Neural crest cell (in vitro differentiated cells): ENCODE data around the gene HOXB13. TPM values are rescaled to one million over a fixed set of nuclear protein-coding genes. Genes with fewer than 3 reads are reported as not detected.

Experiments used
- DNase-seq: peaks from one replicate; pipeline ENCODE4 v3.0.0; 2021; ENCODE audit warnings: low read depth, mixed read lengths, low spot score
- H3K27ac Mint-ChIP-seq: one replicate; pipeline ENCODE4 v1.8.0; 2021; ENCODE audit warnings: mild to moderate bottlenecking, mixed read lengths; ENCODE audit not compliant: unreplicated experiment
- H3K27me3 Mint-ChIP-seq: 2 replicates; pipeline ENCODE4 v1.8.0; 2021; ENCODE audit warnings: low read depth, mild to moderate bottlenecking, mixed read lengths
- H3K36me3 Mint-ChIP-seq: 2 replicates; pipeline ENCODE4 v1.8.0; 2021; ENCODE audit warnings: low read depth, mild to moderate bottlenecking, mixed read lengths
- H3K4me1 Mint-ChIP-seq: 2 replicates; pipeline ENCODE4 v1.8.0; 2021; ENCODE audit warnings: mixed read lengths
- H3K4me3 Mint-ChIP-seq: one replicate; pipeline ENCODE4 v1.8.0; 2021; ENCODE audit warnings: mild to moderate bottlenecking, mixed read lengths
- H3K9me3 Mint-ChIP-seq: 2 replicates; pipeline ENCODE4 v1.8.0; 2021; ENCODE audit warnings: mixed read lengths
- CTCF ChIP-seq: fragments of 200-600 bp; sonication (generic); conservative IDR thresholded peaks from 2 replicates; pipeline ENCODE4 v1.5.0; 2021; ENCODE audit warnings: antibody characterized with exemption, mild to moderate bottlenecking
- total RNA-seq: library from RNA; stranded (reverse); gene quantifications from 2 replicates; pipeline ENCODE4 v1.2.1, GENCODE V29; 2021

The HOXB13 gene
- total RNA-seq, 1 donor from 2014 or later, result not detected

- no peak overlapping the region for H3K27ac Mint-ChIP-seq
- peaks cover 82% of the 10 kb centered on the region for H3K27me3 Mint-ChIP-seq
- H3K4me3 Mint-ChIP-seq, result no peak overlapping the region
- H3K9me3 Mint-ChIP-seq, result no peaks in the 10 kb centered on the region
- H3K36me3 Mint-ChIP-seq, result no peaks in the 10 kb centered on the region
- no peaks in the 10 kb centered on the region for H3K4me1 Mint-ChIP-seq
- no peak for TF ChIP-seq CTCF
- DNase-seq, result no peak
Observed at GRCh38 chr17:48692049-48692448, 36.5 kb downstream of the HOXB13 start.

DNA sequence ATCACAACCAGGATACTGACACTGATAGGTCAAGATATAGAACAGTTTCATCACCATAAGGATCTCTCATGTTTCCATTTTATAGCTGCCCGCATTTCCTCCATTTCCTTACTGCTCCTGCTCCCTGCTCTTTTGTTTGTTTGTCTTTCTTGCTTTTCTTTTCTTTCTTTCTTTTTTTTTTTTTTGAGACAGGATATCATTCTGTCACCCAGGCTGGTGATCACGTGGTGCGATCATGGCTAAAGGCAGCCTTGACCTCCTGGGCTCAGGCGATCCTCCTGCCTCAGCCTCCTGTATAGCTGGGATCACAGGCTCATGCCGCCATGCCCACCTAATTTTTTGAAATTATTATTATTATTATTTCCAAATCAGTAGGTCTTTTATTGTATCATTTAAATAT, 37.9 kb downstream of the HOXB13 start:
- no peaks in the 10 kb centered on the region for H3K36me3 Mint-ChIP-seq
- no peaks in the 10 kb centered on the region for H3K4me1 Mint-ChIP-seq
- H3K27ac Mint-ChIP-seq, result no peak overlapping the region
- no peaks in the 10 kb centered on the region for H3K9me3 Mint-ChIP-seq
- peaks cover 78% of the 10 kb centered on the region for H3K27me3 Mint-ChIP-seq
- no peak for DNase-seq
- TF ChIP-seq CTCF, result no peak
- no peak overlapping the region for H3K4me3 Mint-ChIP-seq

- peaks cover 87% of the 10 kb centered on the region for H3K27me3 Mint-ChIP-seq
- no peaks in the 10 kb centered on the region for H3K9me3 Mint-ChIP-seq
- no peak for DNase-seq
Observed at GRCh38 chr17:48681609-48682008, 46.9 kb downstream of the HOXB13 start.

DNA sequence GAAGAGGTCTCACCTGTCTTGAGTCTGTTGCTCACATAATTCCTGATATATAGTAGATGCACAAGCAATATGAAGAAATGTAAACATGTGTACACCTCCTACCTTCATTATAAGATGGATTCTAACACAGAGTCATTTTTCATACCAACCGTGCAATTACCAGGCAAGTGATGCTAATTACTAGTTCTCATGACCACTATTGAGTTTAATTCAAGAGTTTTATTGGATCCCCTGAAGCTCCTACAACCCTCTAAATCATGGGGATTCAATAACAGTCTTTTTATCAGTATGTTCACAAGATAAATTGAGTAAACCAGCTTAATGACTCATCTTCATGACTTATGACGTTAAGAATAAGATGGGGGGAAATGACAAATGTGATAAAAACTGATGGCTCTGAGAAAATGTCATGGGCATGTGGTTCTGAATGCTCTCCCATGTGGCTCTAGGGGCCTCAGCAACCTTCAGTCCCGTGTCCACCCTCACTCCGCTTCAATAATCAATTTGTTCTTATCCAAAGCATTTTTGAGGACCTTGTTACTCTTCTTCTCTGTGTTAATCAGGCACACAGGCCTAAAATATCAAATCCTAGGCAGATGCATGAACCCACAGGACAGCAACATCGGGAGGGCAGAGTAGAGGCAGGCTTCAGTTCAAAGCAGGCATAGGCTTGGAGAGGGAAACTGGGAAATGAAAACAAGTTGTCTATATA, 49.0 kb downstream of the HOXB13 start:
- no peak overlapping the region for H3K27ac Mint-ChIP-seq
- no peak for TF ChIP-seq CTCF
- no peaks in the 10 kb centered on the region for H3K36me3 Mint-ChIP-seq
- H3K4me1 Mint-ChIP-seq, result no peaks in the 10 kb centered on the region
- no peak for DNase-seq
- H3K4me3 Mint-ChIP-seq, result no peak overlapping the region
- H3K27me3 Mint-ChIP-seq, result peaks cover 95% of the 10 kb centered on the region
- no peaks in the 10 kb centered on the region for H3K9me3 Mint-ChIP-seq

More at GRCh38 chr17:48681609-48682008, 46.9 kb downstream of the HOXB13 start:
- Mint-ChIP-seq H3K27ac (no peak overlapping the region), H3K4me3 (no peak overlapping the region), H3K36me3 (no peaks in the 10 kb centered on the region), H3K4me1 (no peaks in the 10 kb centered on the region)
- no peak for TF ChIP-seq CTCF

DNA sequence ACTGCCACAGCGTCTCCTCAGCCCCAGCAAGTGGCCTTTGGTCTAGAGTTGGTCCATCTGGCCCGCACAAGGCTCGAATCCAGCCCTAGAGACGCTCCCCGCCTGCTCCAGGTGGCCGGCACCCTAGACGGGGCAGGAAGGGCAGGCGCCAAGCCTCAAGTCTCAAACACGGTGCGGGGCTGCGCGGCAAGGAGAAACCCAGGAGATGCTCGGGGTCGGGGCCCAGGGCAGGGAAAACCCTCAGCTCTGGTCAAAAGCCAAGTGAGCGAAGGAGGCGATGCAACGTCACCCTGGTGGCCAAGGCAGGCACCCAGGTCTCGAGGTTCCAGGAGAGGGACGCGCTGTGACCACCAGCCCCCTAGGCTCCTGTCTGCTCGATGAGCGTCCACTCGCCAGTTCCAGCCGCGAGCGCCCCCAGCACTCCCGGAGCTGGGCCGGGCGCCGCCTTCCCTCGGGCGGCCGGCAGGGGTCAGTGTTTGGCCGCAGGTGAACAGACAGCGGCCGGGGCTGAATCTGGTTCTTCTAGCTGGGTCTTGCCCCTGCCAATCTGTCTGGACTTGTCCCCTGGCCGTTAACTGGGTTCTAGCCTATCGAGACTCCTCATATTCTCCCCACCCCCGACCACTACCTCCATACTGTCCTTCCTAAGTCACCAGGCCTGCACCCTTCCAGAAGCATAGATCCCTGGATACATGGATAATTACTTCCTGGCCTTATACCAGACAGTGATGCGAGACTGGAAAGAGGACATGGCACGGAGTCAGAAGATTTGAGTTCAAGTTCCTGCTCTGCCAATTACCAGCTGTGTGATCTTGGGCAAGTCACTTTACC, 50.2 kb downstream of the HOXB13 start:
- Mint-ChIP-seq H3K27me3 (peaks cover 97% of the 10 kb centered on the region), H3K27ac (no peak overlapping the region), H3K9me3 (no peaks in the 10 kb centered on the region), H3K4me3 (no peak overlapping the region), H3K36me3 (no peaks in the 10 kb centered on the region), H3K4me1 (no peaks in the 10 kb centered on the region)
- peak; percentile 76 for DNase-seq
- TF ChIP-seq CTCF, result peak; percentile 97
